T-helper 1 cell (primary cell): ENCODE data around the gene ADAMTS17.

ENCODE experiments used
- DNase-seq, 5 donors: peaks; one replicate each; pipeline ENCODE4 v3.0.0-alpha.2; 2012 to 2020

Gene ADAMTS17

DNA sequence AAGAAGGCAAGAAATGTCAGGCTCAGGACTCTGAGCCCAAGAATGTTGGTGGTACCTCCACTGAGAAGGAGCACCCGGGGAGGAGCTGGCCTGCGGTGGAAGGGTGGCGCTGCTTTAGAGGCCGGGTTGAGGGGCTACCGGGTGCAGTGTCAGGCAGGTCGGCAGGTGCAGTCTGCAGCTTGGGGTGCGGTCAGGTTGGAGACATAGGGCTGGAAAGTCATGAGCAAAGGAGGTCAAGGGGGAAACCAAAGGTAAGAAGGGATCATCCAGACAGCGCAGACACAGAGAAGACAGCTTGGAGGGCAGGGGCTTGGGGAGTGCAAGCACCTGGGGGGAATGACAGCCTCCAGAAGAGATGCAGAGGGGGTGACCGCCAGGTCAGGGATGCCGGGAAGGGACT is 334.2 kb downstream of the ADAMTS17 start:
- DNase-seq: no peak

DNA sequence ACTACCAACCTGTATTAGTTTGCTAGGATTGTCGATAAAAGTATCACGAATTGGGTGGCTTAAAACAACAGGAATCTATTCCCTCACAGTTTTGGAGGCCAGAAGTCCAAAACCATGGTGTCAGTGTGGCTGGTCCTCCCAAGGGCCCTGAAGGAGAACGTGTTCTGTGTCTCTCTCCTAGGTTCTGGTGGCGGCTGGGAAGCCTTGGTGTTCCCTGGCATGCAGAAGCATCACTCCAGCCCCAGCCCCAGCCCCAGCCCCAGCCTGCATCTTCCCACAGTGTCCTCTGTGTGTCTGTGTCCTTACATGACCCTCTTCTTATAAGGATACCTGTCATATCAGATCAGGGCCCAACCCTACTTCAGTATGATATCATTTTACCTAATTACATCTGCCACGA is 336.1 kb downstream of the ADAMTS17 start:
- DNase-seq: no peak

DNA sequence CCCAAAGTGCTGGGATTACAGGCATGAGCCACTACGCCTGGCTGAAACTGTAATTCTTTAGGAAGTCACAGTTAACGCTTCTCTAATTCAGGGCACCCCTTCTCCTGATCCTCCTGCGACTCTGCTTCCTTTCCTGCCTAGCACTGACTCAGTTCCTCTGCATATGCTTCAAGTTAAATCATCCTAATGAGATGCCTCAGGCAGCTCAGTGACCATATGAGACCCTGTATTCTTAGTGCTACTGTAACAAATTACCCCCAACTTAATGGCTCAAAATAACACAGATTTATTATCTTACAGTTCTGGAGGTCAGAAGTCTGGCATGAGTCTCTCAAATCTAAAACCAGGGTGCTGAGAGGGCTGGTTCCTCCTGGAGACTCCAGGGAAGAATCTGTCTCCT is 336.8 kb downstream of the ADAMTS17 start:
- no peak for DNase-seq

DNA sequence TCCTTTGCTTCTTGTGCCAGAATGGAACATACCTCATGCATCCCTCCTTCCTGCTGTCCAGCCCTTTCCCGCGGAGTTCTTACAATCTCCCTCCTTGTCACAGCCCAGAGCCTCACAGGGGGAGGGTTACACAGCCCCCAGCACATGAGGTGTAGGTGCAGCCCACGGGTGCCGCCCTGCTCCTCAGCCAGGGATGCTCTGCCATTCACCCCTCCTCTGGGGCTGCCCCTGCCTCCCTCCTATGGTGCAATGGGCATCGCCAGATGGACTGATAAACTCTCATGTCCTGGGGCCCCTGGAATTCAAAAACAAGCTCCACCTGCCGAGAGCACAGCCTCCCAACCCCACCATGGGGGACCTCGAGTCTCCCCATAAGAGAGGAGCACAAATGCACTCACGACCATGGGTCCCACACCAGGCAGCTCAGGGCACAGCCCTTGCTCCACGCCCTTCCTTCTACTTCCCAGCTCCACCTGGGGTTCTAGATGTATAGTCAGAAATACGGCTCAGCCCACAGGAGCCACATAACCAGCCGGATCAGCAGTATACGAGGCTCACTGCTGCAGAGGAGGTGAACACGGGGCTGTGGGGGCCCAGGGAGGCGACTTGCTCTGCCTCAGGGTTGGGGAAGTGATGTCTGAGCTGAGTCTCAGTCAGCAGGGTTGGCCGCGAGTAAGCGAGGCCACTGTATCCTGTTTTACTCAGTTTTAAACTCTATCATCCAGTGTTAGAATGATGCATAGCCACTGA is 338.8 kb downstream of the ADAMTS17 start:
- DNase-seq: no peak

DNA sequence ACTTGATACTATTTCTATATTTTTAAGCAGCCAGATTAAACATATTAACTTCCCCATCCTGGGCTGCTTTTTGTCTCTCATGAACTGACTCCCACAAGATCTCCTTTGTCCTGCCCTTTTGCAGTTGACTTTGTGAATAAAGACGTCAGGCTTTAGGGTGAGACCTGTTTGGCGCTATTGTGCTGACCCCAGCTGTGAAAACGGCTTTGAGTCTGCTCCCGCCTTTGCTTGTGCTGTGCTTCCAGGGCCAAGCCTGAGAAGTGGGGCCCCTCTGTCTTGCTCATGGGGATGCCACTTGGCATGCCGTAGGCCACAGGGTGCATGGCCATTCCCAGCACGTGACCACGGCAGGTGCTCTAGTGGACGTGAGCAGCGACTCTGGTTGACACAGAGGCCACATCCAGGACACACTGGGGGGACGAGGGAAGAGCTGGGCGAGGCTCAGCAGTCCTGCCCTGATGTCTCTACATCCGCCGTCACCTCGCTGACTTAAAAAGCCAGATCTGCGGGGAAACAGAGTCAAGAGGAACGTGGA is 339.6 kb downstream of the ADAMTS17 start:
- no peak for DNase-seq

DNA sequence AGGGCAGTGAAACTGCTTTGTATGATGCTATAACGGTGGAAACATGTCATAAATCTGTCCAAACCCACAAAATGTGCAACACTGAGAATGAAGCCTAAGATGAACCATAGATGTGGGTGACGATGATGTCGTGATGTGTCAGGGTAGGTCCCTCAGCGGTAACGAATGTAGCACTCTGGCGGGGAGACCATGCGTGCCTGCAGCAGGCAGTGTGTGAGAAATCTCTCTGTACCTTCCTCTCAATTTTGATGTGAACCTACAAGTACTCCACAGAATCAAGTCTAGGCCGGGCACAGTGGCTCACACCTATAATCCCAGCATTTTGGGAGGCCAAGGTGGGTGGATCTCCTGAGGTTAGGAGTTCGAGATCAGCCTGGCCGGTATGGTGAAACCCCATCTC is 340.4 kb downstream of the ADAMTS17 start:
- DNase-seq: no peak

DNA sequence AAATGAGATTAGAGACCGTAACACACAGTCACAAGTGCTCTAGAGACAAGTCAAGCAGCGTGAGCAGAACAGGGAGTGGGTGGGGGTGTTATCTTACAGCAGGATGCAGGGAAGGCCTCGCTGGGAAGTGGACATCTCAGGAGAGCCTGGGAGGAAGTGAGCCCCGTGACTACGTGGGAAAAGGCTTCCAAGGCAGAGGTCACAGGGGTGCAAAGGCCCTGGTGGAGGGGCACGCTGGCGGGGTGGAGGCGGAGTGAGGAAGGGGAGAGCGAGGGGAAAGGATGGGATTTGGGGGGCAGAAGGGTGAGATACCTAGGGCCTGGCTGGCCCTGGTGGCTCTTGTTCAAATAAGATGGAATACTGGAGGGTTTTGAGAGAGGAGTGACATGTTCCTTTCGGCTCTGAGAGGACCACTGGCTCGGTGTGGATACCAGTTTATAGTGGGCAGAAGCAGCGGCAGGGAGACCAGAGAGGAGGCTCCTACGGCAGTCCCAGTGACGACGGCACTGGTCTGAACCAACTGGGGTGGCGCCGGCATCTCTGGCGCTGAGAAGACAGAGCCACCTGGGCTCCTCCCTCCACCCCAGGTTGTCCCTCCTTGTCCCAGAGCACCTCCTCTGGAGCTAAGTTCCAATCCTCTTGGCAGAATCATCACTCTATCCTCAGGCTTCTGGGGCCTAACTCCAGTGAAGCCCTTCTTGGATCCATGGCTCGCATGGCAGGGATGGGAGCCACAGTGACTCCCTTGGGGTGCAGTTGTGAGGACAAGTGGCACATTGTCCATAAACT is 342.3 kb downstream of the ADAMTS17 start:
- no peak for DNase-seq

DNA sequence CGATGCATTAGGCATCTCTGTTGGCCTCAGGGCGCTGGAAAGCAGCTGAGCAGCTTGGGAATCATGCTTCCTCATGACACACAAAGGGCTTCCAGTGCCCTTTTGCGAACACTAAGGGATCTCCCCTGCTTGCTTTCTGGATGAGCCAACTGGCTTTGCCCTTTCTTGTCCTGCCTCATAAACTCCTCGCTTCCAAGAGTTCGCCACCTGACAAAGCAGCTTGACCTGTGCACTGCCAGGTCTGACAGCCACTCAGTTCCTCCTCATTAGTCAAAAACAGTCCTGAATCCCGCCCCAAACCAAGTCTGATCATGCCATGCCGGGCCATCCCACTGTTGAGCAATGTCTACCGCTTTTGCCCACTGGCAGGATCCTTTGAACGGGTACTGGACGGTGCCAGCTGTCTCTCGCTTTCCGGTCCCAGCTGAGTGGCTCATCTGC is 343.1 kb downstream of the ADAMTS17 start:
- no peak for DNase-seq

DNA sequence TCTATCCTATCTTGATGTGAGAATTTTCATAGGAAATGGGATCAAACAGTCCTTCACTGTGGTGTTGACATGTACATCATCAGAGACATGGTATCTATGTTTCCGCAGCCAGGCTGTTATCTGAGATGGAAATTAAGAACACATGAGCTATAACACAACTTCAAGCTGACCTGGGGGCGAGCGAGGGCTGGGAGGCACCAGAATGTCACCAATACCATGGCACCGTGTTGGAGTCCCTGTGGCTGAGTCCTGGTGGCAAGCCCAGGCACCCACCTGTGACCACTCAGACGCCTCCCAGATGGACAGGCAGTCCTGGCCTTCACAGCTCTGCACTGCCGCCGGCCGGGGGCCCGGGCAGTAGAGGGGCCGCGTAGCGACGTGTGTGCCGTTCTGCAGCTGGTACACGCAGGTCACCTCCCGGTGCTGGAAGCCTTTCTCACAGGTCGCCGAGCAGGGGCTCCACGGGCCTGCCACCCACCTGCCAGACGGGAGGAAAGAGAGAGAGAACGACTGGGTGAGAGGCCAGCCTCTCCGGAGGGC is 344.6 kb downstream of the ADAMTS17 start:
- no peak for DNase-seq

DNA sequence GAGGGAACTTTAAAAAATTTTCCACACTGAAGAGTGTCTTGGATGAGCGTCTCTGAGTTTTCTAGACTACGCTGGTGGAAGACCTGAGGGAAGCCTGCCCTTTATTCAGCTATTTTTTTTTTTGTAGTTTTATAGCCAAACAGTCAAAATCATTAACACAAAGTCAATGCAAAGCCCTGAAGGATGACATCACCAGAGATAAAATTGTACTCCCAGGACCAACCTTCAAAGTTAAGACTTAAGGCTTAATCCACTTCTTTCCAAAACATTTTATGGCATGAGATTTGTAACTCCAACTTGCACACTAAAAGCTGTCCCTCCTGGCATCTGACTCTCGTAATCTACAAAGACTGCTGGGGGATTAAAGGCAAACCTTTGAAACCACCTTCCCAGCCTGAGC is 345.1 kb downstream of the ADAMTS17 start:
- no peak for DNase-seq

DNA sequence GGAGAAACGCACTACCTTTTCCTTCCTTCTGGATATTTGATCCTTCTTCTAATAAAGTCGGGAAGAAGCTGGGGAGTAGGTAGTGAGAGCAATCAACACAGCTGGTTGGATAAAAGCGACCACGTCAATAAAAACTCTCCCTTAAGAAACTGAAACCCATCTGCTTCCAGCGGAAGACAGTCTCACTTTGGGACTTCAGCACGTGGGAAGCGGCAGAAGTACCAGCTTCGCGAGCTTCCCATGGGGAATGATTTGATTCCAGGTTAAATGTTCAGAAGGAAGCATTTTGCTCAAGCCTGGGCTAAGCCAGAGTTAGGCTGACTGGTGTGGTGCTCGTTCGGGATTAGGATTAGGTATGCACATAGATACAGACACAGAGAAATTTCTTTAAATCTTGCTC is 346.2 kb downstream of the ADAMTS17 start:
- no peak for DNase-seq

DNA sequence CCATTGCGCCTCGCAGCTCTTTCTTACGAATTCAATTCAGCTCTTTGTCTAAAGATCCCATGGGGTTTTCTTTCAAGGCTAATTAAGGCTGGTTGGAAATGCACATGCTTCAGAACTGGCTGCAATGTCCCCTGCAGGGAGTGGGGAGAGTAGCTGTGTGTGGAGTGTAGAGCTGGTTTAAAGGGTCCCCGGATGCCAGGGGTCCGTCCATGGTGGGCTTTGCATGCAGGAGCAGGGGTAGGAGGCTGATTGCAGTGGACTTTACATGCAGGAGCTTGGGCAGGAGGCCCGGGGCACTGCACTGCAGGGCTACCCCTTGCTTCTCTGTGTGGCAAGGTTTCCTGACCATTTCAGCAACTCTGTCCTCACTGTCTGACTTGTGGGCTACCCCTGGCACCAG is 346.9 kb downstream of the ADAMTS17 start:
- no peak for DNase-seq

DNA sequence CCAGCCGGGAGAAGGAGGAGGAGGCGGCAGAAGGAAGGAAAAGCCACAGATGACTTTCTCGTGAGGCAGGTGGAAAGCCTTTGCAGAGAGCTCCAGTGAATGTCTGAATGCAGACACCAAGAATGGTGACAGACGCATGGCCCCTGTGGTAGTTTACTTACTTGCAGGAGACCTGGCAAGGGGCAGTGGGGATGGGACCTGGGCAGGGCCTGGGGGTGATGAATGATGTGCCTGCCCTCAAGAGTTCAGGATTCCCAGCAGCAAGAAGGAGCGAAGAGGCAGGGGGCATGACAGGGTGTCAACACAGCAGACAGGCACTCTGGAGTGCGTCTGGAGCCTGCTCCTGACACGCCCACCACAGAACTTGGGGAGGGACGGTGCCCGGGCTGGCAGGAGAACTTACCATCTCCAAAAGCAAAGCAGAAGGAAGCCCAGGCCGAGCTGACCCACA is 348.1 kb downstream of the ADAMTS17 start:
- no peak for DNase-seq

DNA sequence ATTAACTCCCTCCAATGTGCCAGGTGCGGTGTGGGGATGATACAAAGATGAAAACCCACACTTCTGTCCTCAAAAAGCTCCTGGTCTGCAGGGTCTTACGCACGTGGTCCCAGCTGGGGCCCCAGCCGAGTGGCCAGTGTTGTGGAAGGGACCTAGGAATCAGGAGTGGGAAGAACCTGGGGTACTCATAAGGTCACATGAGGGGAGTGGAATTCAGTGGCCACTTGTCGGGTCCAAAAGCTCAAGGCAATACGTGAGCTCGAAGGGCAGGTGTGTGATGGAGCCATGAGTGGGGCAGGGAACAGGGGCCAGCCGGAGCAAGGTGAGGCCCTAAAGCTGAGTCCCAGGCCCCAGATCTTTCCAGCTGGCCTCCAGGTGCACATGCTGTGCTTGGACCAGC is 348.5 kb downstream of the ADAMTS17 start:
- no peak for DNase-seq

DNA sequence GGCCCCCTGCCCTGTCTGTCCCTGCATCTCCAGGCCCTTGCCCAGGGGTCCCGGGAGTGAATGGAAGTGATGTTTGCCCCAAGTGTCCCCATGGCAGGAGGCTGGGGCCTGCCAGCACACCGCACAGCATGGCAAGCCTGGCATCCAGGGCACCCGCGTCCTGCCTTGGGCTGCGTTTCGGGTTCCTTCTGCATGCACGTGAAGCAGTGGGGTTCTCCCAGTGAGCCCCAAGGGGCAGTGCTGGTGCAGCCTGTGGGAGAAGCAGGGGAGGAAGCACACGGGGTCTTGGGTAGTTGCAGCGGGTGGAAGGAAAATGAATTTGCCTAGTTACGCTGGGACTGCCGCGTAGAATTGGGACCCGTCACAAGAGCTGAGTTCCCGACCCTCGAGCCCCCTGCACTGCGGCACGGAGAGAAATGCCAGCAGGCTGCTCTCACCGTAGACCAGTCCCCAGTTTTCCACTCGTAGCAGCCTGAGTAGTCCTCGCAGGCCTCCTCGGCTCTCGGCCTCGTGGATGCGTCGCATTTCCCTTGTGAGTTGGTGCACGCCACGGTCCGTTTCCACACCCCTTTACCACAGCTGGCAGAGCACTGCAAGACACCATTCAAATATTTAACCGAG is 349.1 kb downstream of the ADAMTS17 start:
- no peak for DNase-seq

DNA sequence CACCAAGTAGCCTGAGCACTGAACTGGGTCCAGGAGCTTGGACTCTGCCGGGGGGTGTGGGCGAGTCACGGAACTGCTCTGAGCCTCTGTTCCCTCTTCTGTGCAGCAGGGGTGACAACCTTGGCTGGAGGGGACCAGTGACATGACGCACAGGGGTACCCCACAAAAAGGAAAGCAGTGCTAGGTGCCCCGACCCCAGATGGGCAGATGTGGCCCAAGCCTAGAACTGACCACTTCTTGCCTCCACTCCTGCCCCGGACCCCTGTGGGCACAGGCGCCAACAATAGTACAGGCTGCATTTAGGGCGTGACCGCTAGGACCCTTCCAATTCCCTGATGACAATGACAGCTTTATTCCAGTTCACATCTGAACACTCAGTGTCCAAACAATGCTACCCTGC is 352.7 kb downstream of the ADAMTS17 start:
- no peak for DNase-seq

DNA sequence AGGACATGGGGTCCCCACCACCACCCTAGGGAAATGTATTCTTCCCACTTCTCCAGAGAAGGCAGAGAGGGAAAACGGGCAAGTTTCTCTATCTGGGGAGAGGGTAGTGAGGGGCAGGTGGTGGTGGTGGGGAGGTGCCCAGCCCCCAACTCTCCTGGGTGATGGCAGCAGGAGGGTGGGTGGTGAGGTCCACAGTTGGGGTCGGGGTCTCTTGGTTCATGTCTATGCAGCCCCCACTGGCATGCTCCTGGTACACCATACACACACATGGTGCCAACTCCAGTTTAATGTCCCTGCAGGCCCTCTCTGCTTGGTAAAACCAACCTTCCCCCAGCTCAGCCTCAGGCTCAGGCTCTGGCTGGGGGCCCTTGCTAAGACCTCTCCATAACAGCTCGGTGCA is 354.1 kb downstream of the ADAMTS17 start:
- DNase-seq: no peak

DNA sequence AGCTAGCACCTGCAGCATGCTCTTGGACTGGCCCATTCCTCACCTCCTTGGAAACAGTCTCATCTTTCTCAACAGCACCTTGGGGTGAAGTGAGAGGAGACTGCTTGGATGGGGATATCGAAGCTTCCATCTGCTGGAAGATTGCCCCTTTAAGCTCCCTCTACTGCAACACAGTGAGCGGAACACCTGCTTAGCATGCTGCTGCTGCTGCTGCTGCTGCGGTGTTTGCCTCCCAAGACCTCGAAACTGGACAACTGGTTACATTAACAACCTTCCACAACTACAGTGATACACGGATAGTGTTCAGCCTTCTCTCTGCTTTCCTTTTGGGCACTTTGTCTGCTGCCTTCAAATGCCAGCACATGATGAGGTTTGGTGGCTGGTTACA is 354.7 kb downstream of the ADAMTS17 start:
- no peak for DNase-seq

DNA sequence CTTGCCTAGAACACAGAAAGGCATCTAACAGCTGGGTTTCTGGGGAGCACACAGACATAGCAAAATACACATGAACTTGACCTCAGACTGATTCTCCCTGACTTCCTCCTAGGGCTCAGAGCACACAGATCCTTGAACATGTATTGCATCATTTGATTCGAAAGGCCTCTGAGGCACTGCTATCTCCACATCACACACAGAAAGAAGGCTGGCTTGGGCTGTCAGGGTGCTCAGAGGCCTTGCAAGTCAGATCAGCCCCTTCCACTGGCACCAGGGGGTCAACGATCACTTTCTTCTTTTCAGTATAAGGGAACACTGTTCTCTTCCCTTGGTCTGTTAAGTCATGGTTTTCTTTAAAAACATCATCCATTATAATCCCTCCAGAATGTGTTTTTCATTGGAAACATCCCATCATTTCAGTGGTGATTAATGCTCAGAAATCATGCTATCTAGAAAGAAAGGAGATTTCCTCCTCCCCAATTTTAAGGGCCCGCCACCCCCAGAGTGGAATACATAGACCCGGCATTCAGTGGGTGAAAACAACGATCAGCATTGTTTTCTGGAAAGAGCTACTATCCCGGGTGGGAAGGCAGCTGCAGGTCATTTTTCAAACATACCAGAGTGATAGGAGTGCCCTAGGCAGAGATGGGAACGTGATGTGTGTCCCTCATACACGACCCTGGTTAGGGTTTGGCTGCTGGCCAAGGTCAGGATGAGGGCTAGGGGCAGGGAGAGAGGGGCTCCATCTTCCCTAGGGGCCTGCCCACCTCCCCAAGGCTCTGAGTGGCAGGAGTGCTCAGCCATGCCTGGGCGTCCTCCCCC is 355.3 kb downstream of the ADAMTS17 start:
- peak in 1 of 5 donors; percentile 4 for DNase-seq

DNA sequence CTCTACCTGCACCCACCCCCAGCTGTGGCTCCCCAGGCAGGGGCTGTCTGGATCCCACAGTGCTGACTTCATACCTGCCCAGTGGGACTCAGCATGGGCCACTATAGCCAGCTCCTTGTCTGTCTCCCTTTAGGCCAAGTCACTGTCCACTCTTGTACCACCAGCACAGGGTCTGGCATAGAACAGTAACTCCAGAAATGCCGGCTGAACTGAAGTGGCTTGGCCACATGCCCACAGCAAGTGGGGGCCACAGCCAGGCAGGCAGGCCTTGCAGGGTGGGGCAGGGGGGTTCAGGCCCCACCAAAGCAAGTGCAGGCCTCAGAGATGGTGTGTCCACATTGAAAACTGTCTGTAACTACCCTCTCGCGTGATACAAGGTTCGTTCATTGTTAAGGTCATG is 355.9 kb downstream of the ADAMTS17 start:
- no peak for DNase-seq

DNA sequence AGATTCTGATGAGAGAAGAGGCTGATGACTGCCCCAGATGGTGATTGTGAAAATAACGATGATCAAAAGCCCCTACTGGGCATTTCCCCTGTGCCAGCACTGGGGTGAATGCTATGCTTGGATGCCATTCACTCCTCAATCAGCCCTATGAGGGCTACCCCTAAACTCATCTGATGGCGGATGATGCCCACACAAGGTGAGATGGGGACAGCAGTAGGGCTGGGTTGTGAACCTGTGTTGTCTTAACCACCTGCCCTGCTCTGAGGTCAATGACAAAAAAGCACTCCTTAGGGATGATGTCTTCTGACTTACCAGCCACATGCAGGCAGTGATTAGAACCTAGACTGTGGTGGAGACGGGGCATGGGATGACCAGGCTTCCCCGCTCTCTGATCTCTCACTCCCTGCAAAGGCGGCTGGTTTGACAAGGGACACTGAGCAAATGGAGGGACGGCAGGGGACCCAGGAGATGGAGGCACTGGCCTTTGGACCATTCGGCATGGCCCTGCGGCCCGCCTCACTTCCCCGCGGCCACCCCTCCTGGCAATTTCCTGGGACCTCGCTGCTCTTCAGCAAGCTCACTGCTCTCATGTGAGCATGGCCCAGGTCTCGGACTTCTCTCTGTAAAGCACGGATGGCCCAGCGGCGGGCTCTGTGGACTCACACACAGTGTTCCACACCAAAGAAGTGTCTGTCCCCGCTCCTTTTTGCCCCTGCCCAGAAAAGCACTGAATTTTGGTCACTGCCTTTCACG is 357.1 kb downstream of the ADAMTS17 start:
- no peak for DNase-seq

DNA sequence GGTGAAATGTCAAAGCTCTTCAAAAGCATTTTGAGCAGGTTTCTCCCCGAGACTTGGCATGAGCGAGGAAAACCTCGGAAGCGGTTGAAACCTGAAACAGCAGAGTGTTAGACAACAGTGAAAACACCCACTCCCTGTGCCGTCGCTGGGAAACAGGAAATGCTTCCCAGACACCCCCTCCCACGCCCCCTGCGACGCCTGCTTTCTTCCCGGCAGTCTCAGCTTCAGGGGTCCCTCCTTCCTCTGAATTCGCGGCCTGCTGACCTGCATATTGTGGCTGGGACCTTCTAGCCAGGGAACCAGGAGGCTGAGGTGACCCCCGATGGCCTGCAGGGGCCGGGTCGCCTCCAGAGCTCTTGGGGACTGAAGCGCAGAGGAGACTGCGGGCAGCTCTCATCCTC is 357.9 kb downstream of the ADAMTS17 start:
- no peak for DNase-seq
